HEK293 (cell line): ENCODE data around the gene YWHAG.

Experiments used
- CTCF ChIA-PET: fragments of 350-600 bp; formaldehyde crosslinking; extraction: SDS; loops from one replicate; lab custom pipeline; 2021; ENCODE audit warnings: antibody characterized with exemption; lab: Yijun Ruan, JAX
- POLR2A ChIA-PET: fragments of 300-600 bp; formaldehyde crosslinking; extraction: SDS; loops from one replicate; lab custom pipeline; 2020; ENCODE audit warnings: antibody characterized with exemption, inconsistent platforms; lab: Yijun Ruan, JAX
- H3K27ac ChIP-seq: fragments of 200-500 bp; sonication (Bioruptor generic); 2 replicates; pipeline ENCODE4 v1.5.1; 2014; ENCODE audit warnings: low read depth, low read length, control low read depth, inconsistent platforms; ENCODE audit errors: extremely low read depth
- H3K36me3 ChIP-seq, 2 experiments: fragments of 200-500 bp in 1 of 2; sonication (Bioruptor generic) in 1 of 2; 1 replicate in 1 of 2; 2 replicates in 1 of 2; pipeline ENCODE4 v1.5.1; 2014 to 2017; ENCODE audit warnings: inconsistent platforms in 2 of 2, low read length in 2 of 2; ENCODE audit not compliant: control insufficient read depth in 2 of 2, insufficient read depth in 1 of 2
- H3K4me1 ChIP-seq: fragments of 200-500 bp; sonication (Bioruptor generic); 2 replicates; pipeline ENCODE4 v1.5.1; 2014; ENCODE audit warnings: mild to moderate bottlenecking, low read length, inconsistent platforms; ENCODE audit not compliant: control insufficient read depth, insufficient read depth
- H3K4me3 ChIP-seq: 2 replicates; pipeline ENCODE4 v1.5.1; 2011; ENCODE audit warnings: low read depth, mild to moderate bottlenecking, control low read depth, low read length, moderate library complexity
- H3K9me3 ChIP-seq: fragments of 200-500 bp; sonication (Bioruptor generic); 2 replicates; pipeline ENCODE4 v1.5.1; 2014; ENCODE audit warnings: low read depth, low read length, inconsistent platforms; ENCODE audit not compliant: control insufficient read depth, insufficient read depth
- GFI1B ChIP-seq: fragments of 450-650 bp; formaldehyde crosslinking; IDR thresholded peaks from 2 replicates; pipeline ENCODE4 v1.5.1; 2016; ENCODE audit warnings: missing biosample characterization, missing genetic modification characterization
- INSM2 ChIP-seq: fragments of 450-650 bp; formaldehyde crosslinking; IDR thresholded peaks from 2 replicates; pipeline ENCODE4 v1.5.1; 2016; ENCODE audit warnings: missing biosample characterization, missing genetic modification characterization
- OSR2 ChIP-seq: fragments of 450-650 bp; formaldehyde crosslinking; IDR thresholded peaks from 2 replicates; pipeline ENCODE4 v1.5.1; 2016; ENCODE audit warnings: missing biosample characterization, missing genetic modification characterization
- SP7 ChIP-seq: fragments of 450-650 bp; formaldehyde crosslinking; IDR thresholded peaks from 2 replicates; pipeline ENCODE4 v1.5.1; 2016; ENCODE audit warnings: missing biosample characterization, missing genetic modification characterization
- ZBTB1 ChIP-seq: fragments of 450-650 bp; formaldehyde crosslinking; IDR thresholded peaks from 2 replicates; pipeline ENCODE4 v1.5.1; 2016; ENCODE audit warnings: missing biosample characterization, missing genetic modification characterization
- ZBTB11 ChIP-seq: fragments of 450-650 bp; formaldehyde crosslinking; conservative IDR thresholded peaks from 2 replicates; pipeline ENCODE4 v1.5.1; 2016; ENCODE audit warnings: low read depth, missing biosample characterization, missing genetic modification characterization
- ZFP3 ChIP-seq: fragments of 450-650 bp; formaldehyde crosslinking; IDR thresholded peaks from 2 replicates; pipeline ENCODE4 v1.5.1; 2016; ENCODE audit warnings: low read depth, missing biosample characterization, missing genetic modification characterization
- ZNF16 ChIP-seq: fragments of 450-650 bp; formaldehyde crosslinking; IDR thresholded peaks from 2 replicates; pipeline ENCODE4 v1.5.1; 2016; ENCODE audit warnings: low read depth, missing biosample characterization, missing genetic modification characterization
- ZNF175 ChIP-seq: fragments of 450-650 bp; formaldehyde crosslinking; IDR thresholded peaks from 2 replicates; pipeline ENCODE4 v1.5.1; 2016; ENCODE audit warnings: missing biosample characterization, missing genetic modification characterization
- ZNF211 ChIP-seq: fragments of 450-650 bp; formaldehyde crosslinking; IDR thresholded peaks from 2 replicates; pipeline ENCODE4 v1.5.1; 2016; ENCODE audit warnings: low read depth, missing biosample characterization, missing genetic modification characterization
- ZNF248 ChIP-seq: fragments of 450-650 bp; formaldehyde crosslinking; IDR thresholded peaks from 2 replicates; pipeline ENCODE4 v1.5.1; 2017; ENCODE audit warnings: missing biosample characterization, missing genetic modification characterization
- ZNF544 ChIP-seq: fragments of 450-650 bp; formaldehyde crosslinking; IDR thresholded peaks from 2 replicates; pipeline ENCODE4 v1.5.0; 2017; ENCODE audit warnings: missing biosample characterization, missing genetic modification characterization
- ZNF610 ChIP-seq: fragments of 450-650 bp; formaldehyde crosslinking; IDR thresholded peaks from 2 replicates; pipeline ENCODE4 v1.5.1; 2016; ENCODE audit warnings: missing biosample characterization, missing genetic modification characterization, borderline replicate concordance
- ZNF639 ChIP-seq: fragments of 450-650 bp; formaldehyde crosslinking; IDR thresholded peaks from 2 replicates; pipeline ENCODE4 v1.5.1; 2016; ENCODE audit warnings: missing biosample characterization, missing genetic modification characterization
- ZNF670 ChIP-seq: fragments of 450-650 bp; formaldehyde crosslinking; IDR thresholded peaks from 2 replicates; pipeline ENCODE4 v1.5.1; 2016; ENCODE audit warnings: missing biosample characterization, missing genetic modification characterization, low read depth
- ZNF76 ChIP-seq: fragments of 450-650 bp; formaldehyde crosslinking; IDR thresholded peaks from 2 replicates; pipeline ENCODE4; 2016; ENCODE audit warnings: low read depth, missing biosample characterization, missing genetic modification characterization, borderline replicate concordance
- ZNF768 ChIP-seq: fragments of 450-650 bp; formaldehyde crosslinking; IDR thresholded peaks from 2 replicates; pipeline ENCODE4 v1.5.1; 2018; ENCODE audit warnings: missing biosample characterization, mild to moderate bottlenecking, missing genetic modification characterization
- ZNF776 ChIP-seq: fragments of 450-650 bp; formaldehyde crosslinking; IDR thresholded peaks from 2 replicates; pipeline ENCODE4 v1.5.0; 2017; ENCODE audit warnings: missing biosample characterization, missing genetic modification characterization, borderline replicate concordance
- ZSCAN4 ChIP-seq: fragments of 450-650 bp; formaldehyde crosslinking; IDR thresholded peaks from 2 replicates; pipeline ENCODE4 v1.5.1; 2017; ENCODE audit warnings: missing biosample characterization, missing genetic modification characterization

YWHAG gene

GRCh38 chr7:76333511-76334101, 25.2 kb downstream of the YWHAG start:
- POLR2A ChIA-PET, result interaction anchor here (0.9 to 1.2 kb wide), 2 partner anchors 8 to 25 kb away, joined by 3 to 7 read pairs; partner anchors contain the start of gene YWHAG
- no peak for TF ChIP-seq ZNF776
- no peak for TF ChIP-seq ZNF211 (tag by site-specific recombination)
- no peak for TF ChIP-seq ZNF248
- no peak for TF ChIP-seq ZNF16
- TF ChIP-seq ZBTB11 (tag by site-specific recombination), result no peak
- no peak for TF ChIP-seq ZNF76 (tag by site-specific recombination)
- no peak for TF ChIP-seq GFI1B
- TF ChIP-seq ZNF670 (tag by site-specific recombination), result no peak
- TF ChIP-seq SP7 (tag by site-specific recombination), result no peak
- TF ChIP-seq ZSCAN4 (tag by site-specific recombination), result no peak
- no peak for TF ChIP-seq ZNF639 (tag by site-specific recombination)
- TF ChIP-seq ZNF544 (tag by site-specific recombination), result no peak
- TF ChIP-seq ZNF610 (tag by site-specific recombination), result no peak
- no peak for TF ChIP-seq ZNF768 (tag by site-specific recombination)
- Histone ChIP-seq H3K27ac (no peak overlapping the region), H3K9me3 (no peaks in the 10 kb centered on the region), H3K36me3 (peaks cover 0 to 31% of the 10 kb centered on the region in 2 experiments; a peak in 2 of 3 replicates), H3K4me3 (no peak overlapping the region), H3K4me1 (0 out of 2 replicates have a peak, but pooled peaks cover 3% of the 10 kb centered on the region)
- CTCF ChIA-PET, result interaction anchor here (0.6 to 1.0 kb wide), 3 partner anchors 20 to 25 kb away, joined by 3 read pairs; partner anchors contain the start of gene YWHAG

GRCh38 chr7:76332078-76332477, 26.7 kb downstream of the YWHAG start:
- no peak overlapping the region for H3K4me3 ChIP-seq
- no peak overlapping the region for H3K27ac ChIP-seq
- peaks cover 3 to 39% of the 10 kb centered on the region in 2 experiments for H3K36me3 ChIP-seq
- no peak for TF ChIP-seq ZNF175 (tag by site-specific recombination)
- no peak for TF ChIP-seq INSM2 (tag by site-specific recombination)
- no peak for TF ChIP-seq ZFP3 (tag by site-specific recombination)
- no peak for TF ChIP-seq ZBTB1 (tag by site-specific recombination)
- no peak for TF ChIP-seq OSR2 (tag by site-specific recombination)
- TF ChIP-seq, all 188 proteins: peak for 0
- CTCF ChIA-PET, result no interaction called here
- POLR2A ChIA-PET, result interaction anchor here (0.6 kb wide), 1 partner anchor 70 kb away, joined by 6 read pairs; no protein-coding TSS in a partner anchor
- no peaks in the 10 kb centered on the region for H3K9me3 ChIP-seq
- 0 out of 2 replicates have a peak, but pooled peaks cover 8% of the 10 kb centered on the region for H3K4me1 ChIP-seq
